HepG2 (cell line): Measurements from ENCODE around the gene SLA2. TPM values are rescaled to one million over a fixed set of nuclear protein-coding genes. Genes with fewer than 3 reads are reported as not detected.

Experiments used
- CENPT ChIP-seq: sonication (generic); formaldehyde crosslinking; IDR thresholded peaks from 2 replicates; pipeline ENCODE4 v1.8.0; 2022; ENCODE audit warnings: low read depth, mild to moderate bottlenecking, moderate library complexity, missing genetic modification reagents
- DRAP1 ChIP-seq: IDR thresholded peaks from 2 replicates; pipeline ENCODE4 v1.6.1; 2016; ENCODE audit warnings: missing genetic modification reagents, missing compliant biosample characterization
- ERF ChIP-seq: IDR thresholded peaks from 2 replicates; pipeline ENCODE4 v1.6.1; 2018; ENCODE audit warnings: missing biosample characterization, missing genetic modification reagents
- HIC2 ChIP-seq: sonication (generic); formaldehyde crosslinking; IDR thresholded peaks from 2 replicates; pipeline ENCODE4 v1.9.0; 2022; ENCODE audit warnings: low read depth, missing genetic modification reagents
- KLF13 ChIP-seq: sonication (generic); formaldehyde crosslinking; IDR thresholded peaks from 2 replicates; pipeline ENCODE4 v1.4.0; 2020; ENCODE audit warnings: mild to moderate bottlenecking, missing genetic modification reagents
- MBD4 ChIP-seq: IDR thresholded peaks from 2 replicates; pipeline ENCODE4 v1.6.1; 2012; ENCODE audit warnings: low read length, inconsistent platforms, borderline replicate concordance
- NCOA1 ChIP-seq: sonication (generic); formaldehyde crosslinking; IDR thresholded peaks from 2 replicates; pipeline ENCODE4 v1.9.0; 2021; ENCODE audit warnings: missing genetic modification reagents
- RBFOX2 ChIP-seq: fragments of 200-400 bp; formaldehyde crosslinking; IDR thresholded peaks from 2 replicates; pipeline ENCODE4 v1.6.1; 2017; ENCODE audit warnings: low read depth, mild to moderate bottlenecking, low read length
- RBM22 ChIP-seq: fragments of 200-400 bp; formaldehyde crosslinking; optimal IDR thresholded peaks from 2 replicates; pipeline ENCODE3; 2017; ENCODE audit warnings: mild to moderate bottlenecking, low read length, moderate library complexity
- RBM39 ChIP-seq: fragments of 200-400 bp; formaldehyde crosslinking; IDR thresholded peaks from one replicate; pipeline ENCODE4 v1.6.1; 2018; ENCODE audit warnings: antibody characterized with exemption, mild to moderate bottlenecking, low read depth, low read length; ENCODE audit not compliant: poor library complexity, severe bottlenecking
- SIX1 ChIP-seq: sonication (generic); formaldehyde crosslinking; IDR thresholded peaks from 2 replicates; pipeline ENCODE4 v1.4.0; 2020; ENCODE audit warnings: missing genetic modification reagents, borderline replicate concordance
- SMC3 ChIP-seq: IDR thresholded peaks from 2 replicates; pipeline ENCODE4 v1.6.1; 2011; ENCODE audit warnings: low read length, improper control_type of control experiment
- SRSF4 ChIP-seq: fragments of 200-400 bp; formaldehyde crosslinking; IDR thresholded peaks from one replicate; pipeline ENCODE4 v1.6.1; 2018; ENCODE audit warnings: mild to moderate bottlenecking, low read depth, low read length, moderate library complexity; ENCODE audit not compliant: poor library complexity, severe bottlenecking
- USF2 ChIP-seq, 2 experiments: sonication (generic) in 1 of 2; formaldehyde crosslinking in 1 of 2; IDR thresholded peaks; 2 replicates each; pipeline versions ENCODE4 v1.5.1 to v1.6.1; 2011 to 2020; ENCODE audit warnings: borderline replicate concordance in 1 of 2, low read depth in 1 of 2, low read length in 1 of 2, mild to moderate bottlenecking in 1 of 2, missing genetic modification reagents in 1 of 2, moderate library complexity in 1 of 2
- ZBTB34 ChIP-seq: sonication (generic); formaldehyde crosslinking; IDR thresholded peaks from 2 replicates; pipeline ENCODE4 v1.8.0; 2022; ENCODE audit warnings: mild to moderate bottlenecking, missing genetic modification reagents
- ZFP36 ChIP-seq: fragments of 150-350 bp; IDR thresholded peaks from 2 replicates; pipeline ENCODE4 v1.6.1; 2018; ENCODE audit warnings: borderline replicate concordance, low read length, low read depth; ENCODE audit not compliant: partially characterized antibody
- ZFP90 ChIP-seq: sonication (generic); formaldehyde crosslinking; IDR thresholded peaks from 2 replicates; pipeline ENCODE4 v1.8.0; 2022; ENCODE audit warnings: missing genetic modification reagents, mild to moderate bottlenecking, inconsistent platforms, borderline replicate concordance
- ZIK1 ChIP-seq: sonication (generic); formaldehyde crosslinking; IDR thresholded peaks from 2 replicates; pipeline ENCODE4 v1.5.0; 2020; ENCODE audit warnings: mild to moderate bottlenecking, low read depth, missing genetic modification reagents, borderline replicate concordance
- ZNF138 ChIP-seq: sonication (generic); formaldehyde crosslinking; IDR thresholded peaks from 2 replicates; pipeline ENCODE4 v1.5.0; 2020; ENCODE audit warnings: mild to moderate bottlenecking, low read depth, missing genetic modification reagents
- ZNF570 ChIP-seq: sonication (generic); formaldehyde crosslinking; IDR thresholded peaks from 2 replicates; pipeline ENCODE4 v1.4.0; 2020; ENCODE audit warnings: mild to moderate bottlenecking, missing genetic modification reagents, borderline replicate concordance
- ZNF615 ChIP-seq: sonication (generic); formaldehyde crosslinking; IDR thresholded peaks from 2 replicates; pipeline ENCODE4 v1.5.0; 2020; ENCODE audit warnings: mild to moderate bottlenecking, missing genetic modification reagents, borderline replicate concordance
- ZSCAN12 ChIP-seq: sonication (generic); formaldehyde crosslinking; IDR thresholded peaks from 2 replicates; pipeline ENCODE4 v1.9.0; 2021; ENCODE audit warnings: mild to moderate bottlenecking, missing genetic modification reagents
- ZSCAN22 ChIP-seq: sonication (generic); formaldehyde crosslinking; IDR thresholded peaks from 2 replicates; pipeline ENCODE4 v1.4.0; 2020; ENCODE audit warnings: mild to moderate bottlenecking, missing genetic modification reagents
- polyA plus RNA-seq, 8 experiments: library from polyadenylated mRNA; depleted of rRNA in 3 of 8; stranded (reverse) in 7 of 8; unstranded in 1 of 8; fragments of >200 nt; fragmentation: Illumina TruSeq in 4 of 8; extraction: Trizol in 4 of 8; gene quantifications; 2 replicates each; pipeline versions ENCODE4 v1.2.1 to v1.2.3, GENCODE V29; 2011 to 2016; ENCODE audit warnings: low read depth in 4 of 8, missing spikeins in 1 of 8, mixed read lengths in 1 of 8; ENCODE audit not compliant: insufficient read depth in 1 of 8
- total RNA-seq, 5 experiments: library from RNA; depleted of rRNA; stranded (reverse); fragments of >200 nt; fragmentation: Illumina TruSeq; extraction: Trizol; gene quantifications; 2 replicates each; pipeline ENCODE4 v1.2.3, GENCODE V29; 2016; ENCODE audit warnings: low read depth in 1 of 5

Gene SLA2
- total and polyA plus RNA-seq, 2 of the 13 experiments (the other 11 are each of a cell fraction or from before 2014, with no cell fraction given) = 1.6 to 3.6 TPM

- TF ChIP-seq ZSCAN22 = no peak
- TF ChIP-seq ZNF138 = peak; percentile 63; the same call in 1 of the 2 replicates
- TF ChIP-seq ERF (CRISPR knock-in tag) = peak; percentile 79; the same call in 1 of the 2 replicates
- TF ChIP-seq ZIK1 = no peak
- TF ChIP-seq SIX1 (CRISPR knock-in tag) = no peak
- TF ChIP-seq HIC2 = no peak
- no peak for TF ChIP-seq ZBTB34 (CRISPR knock-in tag)
- TF ChIP-seq DRAP1 (CRISPR knock-in tag) = peak; percentile 73; the same call in 1 of the 2 replicates
- TF ChIP-seq ZNF570 = no peak
- no peak for TF ChIP-seq RBM39
- 0 out of 2 replicates have a peak, but pooled peaks have one; percentile 6 for TF ChIP-seq RBFOX2
- 0 out of 2 replicates have a peak, but pooled peaks have one; percentile 56 for TF ChIP-seq CENPT (CRISPR knock-in tag)
- TF ChIP-seq KLF13 (CRISPR knock-in tag) = no peak
- no peak for TF ChIP-seq NCOA1 (CRISPR knock-in tag)
- no peak for TF ChIP-seq ZSCAN12 (CRISPR knock-in tag)
- TF ChIP-seq SMC3 = peak; percentile 25; the same call in 1 of the 2 replicates
- TF ChIP-seq RBM22 = peak; percentile 30
- no peak for TF ChIP-seq MBD4
- TF ChIP-seq USF2 (IDR thresholded peaks at IDR 0.05; ENCODE audit: low read depth, low read length) = peak; percentile 12; the same call in 1 of the 2 replicates
- TF ChIP-seq USF2 (CRISPR knock-in tag; IDR thresholded peaks at IDR 0.05; ENCODE audit: borderline replicate concordance) = no peak
- no peak for TF ChIP-seq ZFP90
- TF ChIP-seq ZNF615 (CRISPR knock-in tag) = no peak
- no peak for TF ChIP-seq SRSF4
- TF ChIP-seq ZFP36 = no peak
These were observed 38.2 kb downstream of the SLA2 start (continued) for GRCh38 chr20:36607586-36608387.
